Activated B cell treated with CpG ODN at 0.5 μM for 24 hours (primary cell): ENCODE results near the gene ABHD1. TPM values are rescaled to one million over a fixed set of nuclear protein-coding genes. Genes with fewer than 3 reads are reported as not detected.
"Not testable (repeated sequence)": the region's sequence is repeated elsewhere in the genome, so short reads cannot be mapped to it uniquely, and the experiment has no call there.

Source experiments
- ATAC-seq: fragments of 200-7000 bp; cut with Tn5 transposase; one replicate; pipeline ENCODE4 v1.10.0; 2021; ENCODE audit warnings: low read depth, mild to moderate bottlenecking, moderate library complexity
- CTCF ChIA-PET: fragments of 350-600 bp; sonication (Branson Sonifier 250); formaldehyde crosslinking; loops from one replicate; lab custom pipeline; 2021; ENCODE audit warnings: antibody characterized with exemption; lab: Charles Lee
- POLR2A ChIA-PET: fragments of 350-600 bp; sonication (Branson Sonifier 250); formaldehyde crosslinking; loops from one replicate; lab custom pipeline; 2021; ENCODE audit warnings: antibody characterized with exemption; lab: Charles Lee
- DNase-seq: peaks from one replicate; pipeline ENCODE4 v3.0.0; 2022
- H3K27ac Mint-ChIP-seq: one replicate; pipeline ENCODE4 v1.8.0; 2020; ENCODE audit warnings: mixed read lengths
- H3K27me3 Mint-ChIP-seq: one replicate; pipeline ENCODE4 v1.8.0; 2021; ENCODE audit warnings: mixed read lengths
- H3K36me3 Mint-ChIP-seq: one replicate; pipeline ENCODE4 v1.8.0; 2021; ENCODE audit warnings: low read depth, mixed read lengths
- H3K4me1 Mint-ChIP-seq: one replicate; pipeline ENCODE4 v1.8.0; 2021; ENCODE audit warnings: mixed read lengths
- H3K4me3 Mint-ChIP-seq: one replicate; pipeline ENCODE4 v1.8.0; 2020; ENCODE audit warnings: mild to moderate bottlenecking, mixed read lengths
- H3K9me3 Mint-ChIP-seq: one replicate; pipeline ENCODE4 v1.8.0; 2020; ENCODE audit warnings: mixed read lengths
- CTCF ChIP-seq: fragments of 200-600 bp; IDR thresholded peaks from one replicate; pipeline ENCODE4 v1.8.0; 2022; ENCODE audit warnings: antibody characterized with exemption, mild to moderate bottlenecking
- intact Hi-C: fragments of 100-400 bp; cut with micrococcal nuclease; formaldehyde crosslinking; loops from one replicate; pipeline ENCODE4 v1.15.1; 2024
- total RNA-seq: library from RNA; stranded (reverse); gene quantifications from 2 replicates; pipeline ENCODE4 v1.2.3, GENCODE V29; 2022

Gene ABHD1
- total RNA-seq, 1 donor from 2014 or later: 1.1 TPM

- no peak overlapping the region for H3K27ac Mint-ChIP-seq
- no peak for ATAC-seq
- DNase-seq: no peak
- H3K9me3 Mint-ChIP-seq: no peaks in the 10 kb centered on the region
- POLR2A ChIA-PET: no interaction called here
- CTCF ChIA-PET: interaction anchor here (0.7 to 4.6 kb wide), 5 partner anchors 91 to 203 kb away, joined by 3 to 38 read pairs (median 7); partner anchors contain the start of gene CAD
- H3K27me3 Mint-ChIP-seq: peaks cover 6% of the 10 kb centered on the region
- TF ChIP-seq CTCF: no peak
- peaks cover 11% of the 10 kb centered on the region for H3K4me1 Mint-ChIP-seq
- H3K36me3 Mint-ChIP-seq: no peaks in the 10 kb centered on the region
- H3K4me3 Mint-ChIP-seq: no peak overlapping the region
- intact Hi-C loops: no loop called here
These were observed 23.6 kb upstream of the ABHD1 start for GRCh38 chr2:27100036-27100435.

- Mint-ChIP-seq H3K4me1 (no peaks in the 10 kb centered on the region), H3K36me3 (no peaks in the 10 kb centered on the region), H3K27me3 (peaks cover 6% of the 10 kb centered on the region), H3K27ac (no peak overlapping the region), H3K9me3 (no peaks in the 10 kb centered on the region), H3K4me3 (no peak overlapping the region)
- intact Hi-C loops: no loop called here
- TF ChIP-seq CTCF: no peak
- DNase-seq: no peak
- ChIA-PET CTCF (interaction anchor here (0.9 to 4.6 kb wide), 3 partner anchors 32 to 178 kb away, joined by 3 to 38 read pairs (median 4); partner anchors contain the start of gene PREB), POLR2A (interaction anchor here (0.6 to 1.1 kb wide), 2 partner anchors 34 to 177 kb away, joined by 4 to 7 read pairs; no protein-coding TSS in a partner anchor)
- ATAC-seq: no peak
These were observed 21.3 kb upstream of the ABHD1 start for GRCh38 chr2:27102329-27102728.

GRCh38 chr2:27105981-27106380 lies 17.6 kb upstream of the ABHD1 start:
- POLR2A ChIA-PET: interaction anchor here (1.1 to 1.3 kb wide), 2 partner anchors 25 to 106 kb away, joined by 3 to 4 read pairs; partner anchors contain the start of genes ATRAID and SLC5A6
- Mint-ChIP-seq H3K27ac (no peak overlapping the region), H3K4me1 (no peaks in the 10 kb centered on the region), H3K9me3 (no peaks in the 10 kb centered on the region), H3K27me3 (peaks cover 6% of the 10 kb centered on the region), H3K36me3 (no peaks in the 10 kb centered on the region), H3K4me3 (no peak overlapping the region)
- ATAC-seq: no peak
- intact Hi-C loops: no loop called here
- no peak for DNase-seq
- CTCF ChIA-PET: interaction anchor here (0.9 to 1.4 kb wide), 2 partner anchors 10 to 144 kb away, joined by 3 to 4 read pairs; no protein-coding TSS in a partner anchor
- TF ChIP-seq CTCF: no peak

GRCh38 chr2:27108221-27108620 lies 15.4 kb upstream of the ABHD1 start:
- DNase-seq (no peak), ATAC-seq (no peak)
- no peak for TF ChIP-seq CTCF
- CTCF ChIA-PET: no interaction called here
- POLR2A ChIA-PET: no interaction called here
- intact Hi-C loops: no loop called here
- Mint-ChIP-seq H3K4me1 (no peaks in the 10 kb centered on the region), H3K9me3 (no peaks in the 10 kb centered on the region), H3K36me3 (no peaks in the 10 kb centered on the region), H3K27ac (no peak overlapping the region), H3K4me3 (no peak overlapping the region), H3K27me3 (peaks cover 6% of the 10 kb centered on the region)

- intact Hi-C loops: no loop called here
- ChIA-PET POLR2A (no interaction called here), CTCF (no interaction called here)
- DNase-seq (no peak), ATAC-seq (no peak)
- no peaks in the 10 kb centered on the region for H3K4me1 Mint-ChIP-seq
- H3K36me3 Mint-ChIP-seq: no peaks in the 10 kb centered on the region
- peaks cover 6% of the 10 kb centered on the region for H3K27me3 Mint-ChIP-seq
- H3K9me3 Mint-ChIP-seq: no peaks in the 10 kb centered on the region
- TF ChIP-seq CTCF: no peak
- H3K4me3 Mint-ChIP-seq: no peak overlapping the region
- no peak overlapping the region for H3K27ac Mint-ChIP-seq
These were observed 14.5 kb upstream of the ABHD1 start for GRCh38 chr2:27109083-27109482.

GRCh38 chr2:27110603-27111352 lies 12.8 kb upstream of the ABHD1 start:
- H3K4me3 Mint-ChIP-seq, H3K9me3 Mint-ChIP-seq: not testable (repeated sequence)

GRCh38 chr2:27111392-27112078 lies 12.1 kb upstream of the ABHD1 start:
- CTCF ChIA-PET, H3K27me3 Mint-ChIP-seq, H3K36me3 Mint-ChIP-seq, intact Hi-C loops, ATAC-seq, POLR2A ChIA-PET, DNase-seq, H3K4me1 Mint-ChIP-seq, H3K27ac Mint-ChIP-seq, H3K4me3 Mint-ChIP-seq, H3K9me3 Mint-ChIP-seq: not testable (repeated sequence)

More at GRCh38 chr2:27110603-27111352, 12.8 kb upstream of the ABHD1 start:
- H3K27me3 Mint-ChIP-seq, H3K4me1 Mint-ChIP-seq, CTCF ChIA-PET, POLR2A ChIA-PET, ATAC-seq, H3K27ac Mint-ChIP-seq, intact Hi-C loops, DNase-seq, H3K36me3 Mint-ChIP-seq: not testable (repeated sequence)
